Neural cell (in vitro differentiated cells): ENCODE measurements around the gene STX18. TPM values are rescaled to one million over a fixed set of nuclear protein-coding genes. Genes with fewer than 3 reads are reported as not detected.
"Not testable (repeated sequence)": the region's sequence is repeated elsewhere in the genome, so short reads cannot be mapped to it uniquely, and the experiment has no call there.

Experiments
- H2AFZ ChIP-seq: fragments of 200-600, 300-800 bp; sonication (generic), shearing (Covaris generic); 2 replicates; pipeline ENCODE4 v1.6.0; 2014; ENCODE audit warnings: low read depth, mild to moderate bottlenecking, antibody characterized with exemption, low read length, moderate library complexity
- H3F3A ChIP-seq: fragments of 200-600 bp; shearing (Covaris generic); 2 replicates; pipeline ENCODE4 v1.6.1; 2016; ENCODE audit warnings: mild to moderate bottlenecking, moderate library complexity, mixed read lengths, antibody characterized with exemption, low read length; ENCODE audit not compliant: insufficient read depth, poor library complexity, severe bottlenecking
- H3K27ac ChIP-seq: fragments of 200-600, 300-800 bp; sonication (generic), shearing (Covaris generic); 2 replicates; pipeline ENCODE4 v1.5.1; 2014; ENCODE audit warnings: mild to moderate bottlenecking, low read length, moderate library complexity
- H3K27me3 ChIP-seq: fragments of 300-800, 200-600 bp; sonication (generic), shearing (Covaris generic); 2 replicates; pipeline ENCODE4 v1.6.0; 2014; ENCODE audit warnings: mild to moderate bottlenecking, low read depth, low read length, moderate library complexity; ENCODE audit not compliant: insufficient read depth
- H3K36me3 ChIP-seq: fragments of 300-800, 200-600 bp; sonication (generic), shearing (Covaris generic); 2 replicates; pipeline ENCODE4 v1.5.1; 2014; ENCODE audit warnings: mild to moderate bottlenecking, antibody characterized with exemption, low read length, moderate library complexity; ENCODE audit not compliant: insufficient read depth
- H3K4me2 ChIP-seq: fragments of 300-800, 200-600 bp; sonication (generic), shearing (Covaris generic); 2 replicates; pipeline ENCODE4 v1.6.0; 2014; ENCODE audit warnings: mild to moderate bottlenecking, low read length
- H3K4me3 ChIP-seq: fragments of 300-800, 200-600 bp; sonication (generic), shearing (Covaris generic); 2 replicates; pipeline ENCODE4 v1.5.1; 2014; ENCODE audit warnings: mild to moderate bottlenecking, low read length, moderate library complexity
- H3K79me2 ChIP-seq: fragments of 200-600 bp; shearing (Covaris generic); replicated peaks from 2 replicates; pipeline ENCODE4 v1.6.0; 2014; ENCODE audit warnings: mild to moderate bottlenecking, low read length, moderate library complexity; ENCODE audit not compliant: insufficient read depth
- H3K9ac ChIP-seq: fragments of 300-800, 200-600 bp; sonication (generic), shearing (Covaris generic); 2 replicates; pipeline ENCODE4 v1.6.1; 2016; ENCODE audit warnings: mild to moderate bottlenecking, low read length, mixed read lengths
- H3K9me2 ChIP-seq: fragments of 200-600 bp; shearing (Covaris generic); 2 replicates; pipeline ENCODE4 v1.6.1; 2016; ENCODE audit warnings: mild to moderate bottlenecking, low read length, mixed read lengths; ENCODE audit not compliant: insufficient read depth
- H3K9me3 ChIP-seq: fragments of 200-600, 300-800 bp; sonication (generic), shearing (Covaris generic); 2 replicates; pipeline ENCODE4 v1.6.1; 2016; ENCODE audit warnings: mild to moderate bottlenecking, mixed run types, low read length, moderate library complexity, mixed read lengths
- H4K20me1 ChIP-seq: fragments of 200-600 bp; shearing (Covaris generic); 2 replicates; pipeline ENCODE4 v1.6.1; 2016; ENCODE audit warnings: mild to moderate bottlenecking, mixed run types; ENCODE audit not compliant: insufficient read depth
- EP300 ChIP-seq: fragments of 450-650 bp; conservative IDR thresholded peaks from 2 replicates; pipeline ENCODE4 v1.6.1; 2014; ENCODE audit warnings: antibody characterized with exemption, mild to moderate bottlenecking, moderate library complexity; ENCODE audit not compliant: poor library complexity, severe bottlenecking
- EZH2 ChIP-seq: fragments of 200-600, 300-800 bp; shearing (Covaris generic), sonication (generic); IDR thresholded peaks from 2 replicates; pipeline ENCODE4 v1.6.1; 2014; ENCODE audit warnings: antibody characterized with exemption, low read length, borderline replicate concordance, mild to moderate bottlenecking; ENCODE audit not compliant: insufficient read depth, poor library complexity, severe bottlenecking
- MXI1 ChIP-seq: fragments of 450-650 bp; conservative IDR thresholded peaks from 2 replicates; pipeline ENCODE4 v1.6.1; 2014; ENCODE audit warnings: antibody characterized with exemption, mild to moderate bottlenecking; ENCODE audit not compliant: poor library complexity, severe bottlenecking
- POLR2AphosphoS5 ChIP-seq: IDR thresholded peaks from 2 replicates; pipeline ENCODE4 v1.6.1; 2012
- RAD21 ChIP-seq: fragments of 450-650 bp; conservative IDR thresholded peaks from 2 replicates; pipeline ENCODE4 v1.6.1; 2014; ENCODE audit warnings: antibody characterized with exemption, mild to moderate bottlenecking, moderate library complexity
- REST ChIP-seq: IDR thresholded peaks from 2 replicates; pipeline ENCODE4 v1.6.1; 2012; ENCODE audit warnings: borderline replicate concordance
- SMC3 ChIP-seq: fragments of 450-650 bp; conservative IDR thresholded peaks from 2 replicates; pipeline ENCODE4 v1.6.1; 2014; ENCODE audit warnings: antibody characterized with exemption, mild to moderate bottlenecking, moderate library complexity; ENCODE audit not compliant: poor library complexity
- TAF1 ChIP-seq: IDR thresholded peaks from 2 replicates; pipeline ENCODE4 v1.6.1; 2012; ENCODE audit warnings: low read depth
- polyA plus RNA-seq: library from polyadenylated mRNA; depleted of rRNA; stranded (reverse); fragments of >200 nt; gene quantifications from 2 replicates; pipeline ENCODE4 v1.2.3, GENCODE V29; 2014
- TF ChIP-seq, protein P1 (sequence below): fragments of 450-650 bp; IDR thresholded peaks from 2 replicates; pipeline ENCODE4 v1.5.1; 2014; ENCODE audit warnings: antibody characterized with exemption, mild to moderate bottlenecking, moderate library complexity; ENCODE audit not compliant: poor library complexity, severe bottlenecking

Gene STX18
- polyA plus RNA-seq, 1 donor from 2014 or later, result 64.5 TPM

- no peak overlapping the region for H3K9ac ChIP-seq
- H3K9me2 ChIP-seq, result no peaks in the 10 kb centered on the region
- H3K36me3 ChIP-seq, result no peaks in the 10 kb centered on the region
- TF ChIP-seq MXI1 (no peak), SMC3 (no peak), POLR2AphosphoS5 (no peak), RAD21 (no peak), EP300 (no peak), REST (no peak), TAF1 (no peak), EZH2 (no peak)
- TF ChIP-seq, protein P1, sequence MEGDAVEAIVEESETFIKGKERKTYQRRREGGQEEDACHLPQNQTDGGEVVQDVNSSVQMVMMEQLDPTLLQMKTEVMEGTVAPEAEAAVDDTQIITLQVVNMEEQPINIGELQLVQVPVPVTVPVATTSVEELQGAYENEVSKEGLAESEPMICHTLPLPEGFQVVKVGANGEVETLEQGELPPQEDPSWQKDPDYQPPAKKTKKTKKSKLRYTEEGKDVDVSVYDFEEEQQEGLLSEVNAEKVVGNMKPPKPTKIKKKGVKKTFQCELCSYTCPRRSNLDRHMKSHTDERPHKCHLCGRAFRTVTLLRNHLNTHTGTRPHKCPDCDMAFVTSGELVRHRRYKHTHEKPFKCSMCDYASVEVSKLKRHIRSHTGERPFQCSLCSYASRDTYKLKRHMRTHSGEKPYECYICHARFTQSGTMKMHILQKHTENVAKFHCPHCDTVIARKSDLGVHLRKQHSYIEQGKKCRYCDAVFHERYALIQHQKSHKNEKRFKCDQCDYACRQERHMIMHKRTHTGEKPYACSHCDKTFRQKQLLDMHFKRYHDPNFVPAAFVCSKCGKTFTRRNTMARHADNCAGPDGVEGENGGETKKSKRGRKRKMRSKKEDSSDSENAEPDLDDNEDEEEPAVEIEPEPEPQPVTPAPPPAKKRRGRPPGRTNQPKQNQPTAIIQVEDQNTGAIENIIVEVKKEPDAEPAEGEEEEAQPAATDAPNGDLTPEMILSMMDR, result no peak
- no peak overlapping the region for H3K4me2 ChIP-seq
- peaks cover 7% of the 10 kb centered on the region for H3K79me2 ChIP-seq
- no peaks in the 10 kb centered on the region for H4K20me1 ChIP-seq
- no peaks in the 10 kb centered on the region for H3K27me3 ChIP-seq
- H3F3A ChIP-seq, result no peaks in the 10 kb centered on the region
- no peaks in the 10 kb centered on the region for H3K9me3 ChIP-seq
- H3K27ac ChIP-seq, result no peak overlapping the region
- H2AFZ ChIP-seq, result no peak overlapping the region
- no peak overlapping the region for H3K4me3 ChIP-seq
Observed at GRCh38 chr4:4507403-4507802, 34.4 kb downstream of the STX18 start.

DNA sequence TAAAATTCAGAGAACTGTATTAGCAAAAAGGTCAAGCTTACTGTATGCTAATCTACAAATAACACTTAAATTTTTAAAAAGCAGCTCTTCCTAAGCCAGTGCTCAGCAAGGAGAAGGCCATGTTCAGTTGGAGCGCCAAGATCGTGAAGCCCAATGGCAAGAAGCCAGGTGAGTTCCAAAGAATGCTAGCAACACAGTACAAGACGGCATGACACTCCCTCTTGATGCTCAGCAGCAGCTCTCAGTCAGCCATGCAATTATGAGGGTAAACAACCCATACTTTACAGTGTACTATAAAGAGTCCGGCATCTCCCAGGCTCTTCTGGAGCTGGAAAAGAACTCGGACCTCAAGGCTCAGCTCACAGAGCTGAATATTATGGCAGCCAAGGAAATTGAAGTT lies 34.9 kb downstream of the STX18 start:
- no peak for TF ChIP-seq POLR2AphosphoS5
- TF ChIP-seq, protein P1, result no peak
- TF ChIP-seq REST, result no peak
- no peak for TF ChIP-seq EZH2
- TF ChIP-seq EP300, result no peak
- no peak for TF ChIP-seq TAF1
- TF ChIP-seq RAD21, result no peak
- TF ChIP-seq MXI1, result no peak
- no peak for TF ChIP-seq SMC3
- H3K27ac ChIP-seq, result no peak overlapping the region

DNA sequence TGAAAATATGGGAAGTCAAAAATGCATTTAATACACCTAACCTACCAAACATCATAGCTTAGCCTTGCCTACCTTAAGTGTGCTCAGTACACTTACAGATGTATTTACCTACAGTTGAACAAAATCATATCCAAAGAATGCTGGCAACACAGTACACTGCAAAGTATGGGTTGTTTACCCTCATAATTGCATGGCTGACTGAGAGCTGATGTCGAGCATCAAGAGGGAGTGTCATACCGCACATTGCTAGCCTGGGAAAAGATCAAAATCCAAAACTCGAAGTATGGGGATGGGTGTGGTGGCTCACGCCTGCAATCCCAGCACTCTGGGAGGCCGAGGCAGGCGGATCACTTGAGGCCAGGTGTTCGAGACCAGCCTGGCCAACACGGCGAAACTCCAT lies 36.6 kb downstream of the STX18 start:
- not testable (repeated sequence) for H2AFZ ChIP-seq, H3K4me3 ChIP-seq, H3K4me2 ChIP-seq, H3K79me2 ChIP-seq, H3K9me3 ChIP-seq, H3K27me3 ChIP-seq, H3K9ac ChIP-seq, H3F3A ChIP-seq, H3K36me3 ChIP-seq, H4K20me1 ChIP-seq, H3K9me2 ChIP-seq, H3K27ac ChIP-seq

More for the DNA sequence above, 34.9 kb downstream of the STX18 start:
- Histone ChIP-seq H3K4me2 (no peak overlapping the region), H3K4me3 (no peak overlapping the region), H3K36me3 (no peaks in the 10 kb centered on the region), H3K27me3 (no peaks in the 10 kb centered on the region), H2AFZ (no peak overlapping the region), H3K9ac (no peak overlapping the region), H4K20me1 (no peaks in the 10 kb centered on the region), H3F3A (no peaks in the 10 kb centered on the region), H3K79me2 (peaks cover 7% of the 10 kb centered on the region), H3K9me2 (no peaks in the 10 kb centered on the region), H3K9me3 (no peaks in the 10 kb centered on the region)
